Measurements from ENCODE around the gene HSD17B14. TPM values are rescaled to one million over a fixed set of nuclear protein-coding genes. Genes with fewer than 3 reads are reported as not detected.
"Not testable (repeated sequence)": the region's sequence is repeated elsewhere in the genome, so short reads cannot be mapped to it uniquely, and the experiment has no call there.

The HSD17B14 gene
- 10 to 100 TPM in 1 of 4 donors, 1 to 10 TPM in 3; 3.5 to 15.1 (median 5.4) TPM for total RNA-seq

DNA sequence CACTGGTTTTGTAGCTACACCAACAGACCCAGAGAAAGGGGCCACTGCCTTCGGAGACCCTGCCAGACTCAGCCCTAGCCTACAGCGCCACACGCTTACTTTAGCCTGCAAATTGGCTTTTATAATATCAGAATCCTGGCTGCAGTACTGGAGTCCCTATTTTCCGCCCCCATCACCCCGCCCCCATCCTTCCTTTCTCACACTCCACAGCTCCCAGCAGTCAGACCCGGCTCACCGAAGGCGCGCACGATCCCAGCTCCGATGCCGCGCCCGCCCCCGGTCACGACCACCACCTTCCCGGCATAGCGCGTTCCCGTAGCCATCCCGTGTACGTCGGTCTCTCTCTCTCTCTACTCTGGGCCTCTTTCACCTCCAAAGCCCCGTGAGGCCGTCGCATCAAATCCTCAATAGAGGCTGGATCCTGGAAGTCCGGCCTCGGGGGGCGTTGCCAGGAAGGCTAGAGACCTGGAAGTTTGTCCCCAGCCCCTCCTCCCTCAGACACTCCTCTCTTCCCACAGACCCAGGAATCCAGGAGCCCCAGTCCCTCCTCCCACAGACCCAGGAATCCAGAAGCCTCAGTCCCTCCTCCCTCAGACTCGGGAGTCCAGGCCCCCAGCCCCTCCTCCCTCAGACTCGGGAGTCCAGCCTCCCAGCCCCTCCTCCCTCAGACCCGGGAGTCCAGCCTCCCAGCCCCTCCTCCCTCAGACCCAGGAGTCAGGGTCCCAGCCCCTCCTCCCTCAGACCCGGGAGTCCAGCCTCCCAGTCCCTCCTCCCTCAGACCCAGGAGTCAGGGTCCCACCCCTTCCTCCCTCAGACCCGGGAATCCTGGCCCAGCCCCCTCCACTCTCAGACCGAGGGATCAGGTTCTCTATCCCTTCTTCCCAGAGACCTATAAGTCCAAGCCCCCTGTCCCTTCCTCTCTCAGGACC is at the start of gene HSD17B14:
Gene HSD17B14, minus strand, starts transcription at position 403 of the 929 bp plus-strand sequence. Its CDS starts 80 bp downstream, at position 323.
- WGBS, 2 donors (ENCODE audit: low coverage in 1 of 2): 11 to 27% methylated on average over 7 to 35 of the region's 35 CpGs
- Histone ChIP-seq H3K4me1 (peaks cover 0 to 19% (median 9%) of the 10 kb centered on the region in 4 donors), H3K9me3 (no peaks in the 10 kb centered on the region), H3K27ac (peak within 1 kb of the TSS; percentile 64 to 70 (median 68)), H3K27me3 (no peaks in the 10 kb centered on the region), H3K36me3 (no peaks in the 10 kb centered on the region), H3K4me3 (peak within 1 kb of the TSS; percentile 3 to 42 (median 20))
- TF ChIP-seq, protein P1, sequence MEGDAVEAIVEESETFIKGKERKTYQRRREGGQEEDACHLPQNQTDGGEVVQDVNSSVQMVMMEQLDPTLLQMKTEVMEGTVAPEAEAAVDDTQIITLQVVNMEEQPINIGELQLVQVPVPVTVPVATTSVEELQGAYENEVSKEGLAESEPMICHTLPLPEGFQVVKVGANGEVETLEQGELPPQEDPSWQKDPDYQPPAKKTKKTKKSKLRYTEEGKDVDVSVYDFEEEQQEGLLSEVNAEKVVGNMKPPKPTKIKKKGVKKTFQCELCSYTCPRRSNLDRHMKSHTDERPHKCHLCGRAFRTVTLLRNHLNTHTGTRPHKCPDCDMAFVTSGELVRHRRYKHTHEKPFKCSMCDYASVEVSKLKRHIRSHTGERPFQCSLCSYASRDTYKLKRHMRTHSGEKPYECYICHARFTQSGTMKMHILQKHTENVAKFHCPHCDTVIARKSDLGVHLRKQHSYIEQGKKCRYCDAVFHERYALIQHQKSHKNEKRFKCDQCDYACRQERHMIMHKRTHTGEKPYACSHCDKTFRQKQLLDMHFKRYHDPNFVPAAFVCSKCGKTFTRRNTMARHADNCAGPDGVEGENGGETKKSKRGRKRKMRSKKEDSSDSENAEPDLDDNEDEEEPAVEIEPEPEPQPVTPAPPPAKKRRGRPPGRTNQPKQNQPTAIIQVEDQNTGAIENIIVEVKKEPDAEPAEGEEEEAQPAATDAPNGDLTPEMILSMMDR (IDR thresholded peaks at IDR 0.05): peak in 2 of 5 experiments; percentile 11 to 37
- no peak for TF ChIP-seq POLR2A (IDR thresholded peaks at IDR 0.05)
- intact Hi-C loops (cut with DNase I; ENCODE audit: low total_unique reads) (loop anchor here (2.0 kb wide), 1 partner anchor 42 kb away; no protein-coding TSS in a partner anchor), in situ Hi-C loops (cut with MboI; ENCODE audit: low pct_ligation_motif_present in 1 of 4, low pct_unique_long_range_greater_than_20kb in 1 of 4, low sequenced_read_pairs in 3 of 4) (loop anchor here in 2 of 4 donors (5.0 kb wide), 1 partner anchor 44 kb away; no protein-coding TSS in a partner anchor)
- DNase-seq: peak; percentile 23

DNA sequence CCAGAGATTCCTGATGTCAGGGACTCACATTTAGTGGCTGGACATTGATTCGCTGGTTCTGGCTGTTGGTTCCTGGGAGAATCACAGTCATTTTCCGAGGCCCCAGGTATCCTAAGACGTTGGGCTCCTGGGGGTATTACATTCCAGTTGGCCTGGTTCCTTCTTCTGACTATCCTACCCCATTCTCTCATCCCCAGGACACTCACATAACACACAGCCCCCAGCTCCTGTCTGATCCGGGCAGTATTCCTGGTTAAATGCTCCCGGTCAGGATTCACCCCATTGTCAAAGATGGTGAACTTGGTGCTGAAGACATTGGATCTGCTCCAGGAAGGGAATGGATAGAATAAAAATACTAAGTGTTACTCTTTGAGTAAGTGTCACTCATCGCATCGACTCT is 47.4 kb upstream of the HSD17B14 start:
- Histone ChIP-seq H3K36me3 (peaks cover 0 to 4% (median 0%) of the 10 kb centered on the region in 4 donors), H3K9me3 (no peaks in the 10 kb centered on the region), H3K27ac (no peak overlapping the region), H3K27me3 (no peaks in the 10 kb centered on the region), H3K4me1 (no peaks in the 10 kb centered on the region), H3K4me3 (no peak overlapping the region)
- in situ Hi-C loops (cut with MboI; ENCODE audit: low pct_ligation_motif_present in 1 of 4, low pct_unique_long_range_greater_than_20kb in 1 of 4, low sequenced_read_pairs in 3 of 4): no loop called here
- TF ChIP-seq, protein P1 (IDR thresholded peaks at IDR 0.05): no peak
- TF ChIP-seq POLR2A (IDR thresholded peaks at IDR 0.05): no peak
- no peak for TF ChIP-seq EP300 (IDR thresholded peaks at IDR 0.05; ENCODE audit: low read depth)
- no peak for TF ChIP-seq POLR2AphosphoS5 (IDR thresholded peaks at IDR 0.05)
- WGBS, 2 donors (ENCODE audit: low coverage in 1 of 2): 92 to 94% methylated on average over 5 to 7 of the region's 7 CpGs
- intact Hi-C loops (cut with DNase I; ENCODE audit: low total_unique reads): no loop called here
- DNase-seq: no peak

- peak overlapping the region in 1 of 4 donors; percentile 12 for H3K27ac ChIP-seq
- 87 to 92% methylated on average over 7 to 30 of the region's 30 CpGs for WGBS, 2 donors (ENCODE audit: low coverage in 1 of 2)
- no peaks in the 10 kb centered on the region for H3K9me3 ChIP-seq
- in situ Hi-C loops (cut with MboI; ENCODE audit: low pct_ligation_motif_present in 1 of 4, low pct_unique_long_range_greater_than_20kb in 1 of 4, low sequenced_read_pairs in 3 of 4): no loop called here
- H3K36me3 ChIP-seq: peaks cover 0 to 4% (median 0%) of the 10 kb centered on the region in 4 donors
- no peak overlapping the region for H3K4me3 ChIP-seq
- TF ChIP-seq EP300 (IDR thresholded peaks at IDR 0.05; ENCODE audit: low read depth): no peak
- no peak for TF ChIP-seq POLR2A (IDR thresholded peaks at IDR 0.05)
- no peak for TF ChIP-seq POLR2AphosphoS5 (IDR thresholded peaks at IDR 0.05)
- TF ChIP-seq, protein P1 (IDR thresholded peaks at IDR 0.05): no peak
- H3K27me3 ChIP-seq: no peaks in the 10 kb centered on the region
- DNase-seq: no peak
- intact Hi-C loops (cut with DNase I; ENCODE audit: low total_unique reads): no loop called here
- peaks cover 0 to 8% (median 0%) of the 10 kb centered on the region in 4 donors for H3K4me1 ChIP-seq
Measured at GRCh38 chr19:48881741-48882657, 45.7 kb upstream of the HSD17B14 start.

GRCh38 chr19:48879696-48880095 is 43.4 kb upstream of the HSD17B14 start:
- in situ Hi-C loops (cut with MboI; ENCODE audit: low pct_ligation_motif_present in 1 of 4, low pct_unique_long_range_greater_than_20kb in 1 of 4, low sequenced_read_pairs in 3 of 4): loop anchor here in 1 of 4 donors (10.0 kb wide), 1 partner anchor 75 kb away; the partner anchor contains the start of gene BAX
- intact Hi-C loops (cut with DNase I; ENCODE audit: low total_unique reads): loop anchor here (10.0 kb wide), 1 partner anchor 85 kb away; the partner anchor contains the start of gene FTL
- not testable (repeated sequence) for H3K27ac ChIP-seq, DNase-seq, H3K9me3 ChIP-seq, H3K27me3 ChIP-seq, H3K4me3 ChIP-seq
- WGBS, 2 donors (ENCODE audit: low coverage in 1 of 2): 83 to 89% methylated on average over 7 to 9 of the region's 9 CpGs
- Histone ChIP-seq H3K4me1 (peaks cover 11 to 31% (median 18%) of the 10 kb centered on the region in 4 donors), H3K36me3 (peaks cover 0 to 15% (median 3%) of the 10 kb centered on the region in 4 donors)

Data from transverse colon (tissue), 4 donors.